ENCODE measurements around the gene S100G.
"Not testable (repeated sequence)": the region's sequence is repeated elsewhere in the genome, so short reads cannot be mapped to it uniquely, and the experiment has no call there.

S100G gene

GRCh38 chrX:16649858-16650257, at the start of gene S100G:
Gene S100G (plus strand): TSS chrX:16650158. CDS start chrX:16651007, 849 bp downstream.
- no peak for DNase-seq

GRCh38 chrX:16601885-16602284, 48.1 kb upstream of the S100G start:
- DNase-seq = no peak

- DNase-seq = not testable (repeated sequence)
Observed at GRCh38 chrX:16603235-16603634, 46.7 kb upstream of the S100G start.

- no peak for DNase-seq
Observed at GRCh38 chrX:16603822-16604221, 46.1 kb upstream of the S100G start.

GRCh38 chrX:16604337-16604736, 45.6 kb upstream of the S100G start:
- DNase-seq = no peak

GRCh38 chrX:16606142-16606720, 43.7 kb upstream of the S100G start:
- DNase-seq = no peak

GRCh38 chrX:16610121-16610621, 39.8 kb upstream of the S100G start:
- DNase-seq = no peak

GRCh38 chrX:16610654-16611053, 39.3 kb upstream of the S100G start:
- DNase-seq = not testable (repeated sequence)

- no peak for DNase-seq
Observed at GRCh38 chrX:16612257-16612897, 37.6 kb upstream of the S100G start.

- no peak for DNase-seq
Observed at GRCh38 chrX:16617382-16617781, 32.6 kb upstream of the S100G start.

GRCh38 chrX:16618422-16618821, 31.5 kb upstream of the S100G start:
- no peak for DNase-seq

- DNase-seq = no peak
Observed at GRCh38 chrX:16619024-16619423, 30.9 kb upstream of the S100G start.

GRCh38 chrX:16628511-16628910, 21.4 kb upstream of the S100G start:
- not testable (repeated sequence) for DNase-seq

GRCh38 chrX:16628946-16629595, 20.9 kb upstream of the S100G start:
- no peak for DNase-seq

GRCh38 chrX:16629909-16630308, 20.0 kb upstream of the S100G start:
- no peak for DNase-seq

GRCh38 chrX:16633754-16634153, 16.2 kb upstream of the S100G start:
- no peak for DNase-seq

GRCh38 chrX:16635040-16635439, 14.9 kb upstream of the S100G start:
- DNase-seq = no peak

- DNase-seq = no peak
Observed at GRCh38 chrX:16635596-16635995, 14.4 kb upstream of the S100G start.

- DNase-seq = no peak
Observed at GRCh38 chrX:16638533-16638932, 11.4 kb upstream of the S100G start.

- no peak for DNase-seq
Observed at GRCh38 chrX:16639966-16640365, 10.0 kb upstream of the S100G start.

- no peak for DNase-seq
Observed at GRCh38 chrX:16640823-16641222, 9.1 kb upstream of the S100G start.

GRCh38 chrX:16643176-16643575, 6.8 kb upstream of the S100G start:
- DNase-seq = no peak

GRCh38 chrX:16646366-16647138, 3.4 kb upstream of the S100G start:
- DNase-seq = no peak
